K562 (cell line): ENCODE results near the gene USP16. TPM values are rescaled to one million over a fixed set of nuclear protein-coding genes. Genes with fewer than 3 reads are reported as not detected.
A peak's percentile ranks its signal among the peaks of the same experiment; 100 is the strongest.

ENCODE experiments used
- ARHGAP35 ChIP-seq: fragments of 450-650 bp; IDR thresholded peaks from 2 replicates; pipeline ENCODE4 v1.6.1; 2018; ENCODE audit not compliant: partially characterized antibody
- BACH1 ChIP-seq: fragments of 200-800 bp; sonication (Bioruptor generic); IDR thresholded peaks from 2 replicates; pipeline ENCODE4 v1.6.1; 2016; ENCODE audit warnings: missing genetic modification characterization, missing compliant biosample characterization
- ELF4 ChIP-seq: fragments of 450-650 bp; formaldehyde crosslinking; IDR thresholded peaks from 2 replicates; pipeline ENCODE4 v1.4.0; 2022; ENCODE audit warnings: missing genetic modification characterization
- MBD1 ChIP-seq: fragments of 250-450 bp; sonication (Bioruptor Pico); IDR thresholded peaks from 2 replicates; pipeline ENCODE4 v1.8.0; 2022; ENCODE audit warnings: inconsistent platforms
- MTA2 ChIP-seq: fragments of 450-650 bp; IDR thresholded peaks from 2 replicates; pipeline ENCODE4 v1.6.1; 2016; ENCODE audit warnings: low read depth
- MYC ChIP-seq, 2 experiments: fragments of 250-450 bp in 1 of 2; sonication (Bioruptor Pico) in 1 of 2; IDR thresholded peaks; 2 replicates each; pipeline versions ENCODE4 v1.5.1 to v1.6.1; 2012 to 2021; ENCODE audit warnings: low read depth in 2 of 2, borderline replicate concordance in 1 of 2, improper control_type of control experiment in 1 of 2, low read length in 1 of 2, mild to moderate bottlenecking in 1 of 2, moderate library complexity in 1 of 2
- PCBP2 ChIP-seq: fragments of 200-400 bp; formaldehyde crosslinking; IDR thresholded peaks from 2 replicates; pipeline ENCODE4 v1.6.1; 2018; ENCODE audit warnings: low read length, low read depth, mild to moderate bottlenecking, moderate library complexity; ENCODE audit not compliant: poor library complexity, severe bottlenecking
- PHF20 ChIP-seq: fragments of 450-650 bp; IDR thresholded peaks from 2 replicates; pipeline ENCODE4 v1.6.1; 2018; ENCODE audit not compliant: partially characterized antibody
- RUNX1 ChIP-seq: sonication (generic); IDR thresholded peaks from 2 replicates; pipeline ENCODE4 v1.6.1; 2016; ENCODE audit warnings: antibody characterized with exemption, low read depth
- SLC30A9 ChIP-seq: fragments of 250-450 bp; sonication (Bioruptor Pico); IDR thresholded peaks from 2 replicates; pipeline ENCODE4 v1.8.0; 2022; ENCODE audit warnings: mild to moderate bottlenecking, moderate library complexity
- STAT6 ChIP-seq: sonication (generic); formaldehyde crosslinking; IDR thresholded peaks from 2 replicates; pipeline ENCODE4 v1.8.1; 2023; ENCODE audit warnings: mild to moderate bottlenecking, missing genetic modification reagents
- TFAM ChIP-seq: fragments of 250-450 bp; sonication (Bioruptor Pico); conservative IDR thresholded peaks from 2 replicates; pipeline ENCODE4 v1.5.0; 2021; ENCODE audit warnings: mild to moderate bottlenecking, moderate library complexity
- THAP12 ChIP-seq: fragments of 250-450 bp; sonication (Bioruptor Pico); IDR thresholded peaks from 2 replicates; pipeline ENCODE4 v1.9.0; 2021; ENCODE audit warnings: mild to moderate bottlenecking, inconsistent platforms
- ZC3H11A ChIP-seq: IDR thresholded peaks from 2 replicates; pipeline ENCODE4 v1.6.1; 2012; ENCODE audit warnings: low read depth, low read length, improper control_type of control experiment
- ZFP36 ChIP-seq: fragments of 150-350 bp; IDR thresholded peaks from 2 replicates; pipeline ENCODE4 v1.6.1; 2018; ENCODE audit warnings: low read length, low read depth; ENCODE audit not compliant: partially characterized antibody
- ZNF12 ChIP-seq: sonication (generic); formaldehyde crosslinking; IDR thresholded peaks from 2 replicates; pipeline ENCODE4 v1.4.0; 2020; ENCODE audit warnings: mild to moderate bottlenecking, missing genetic modification reagents
- polyA plus RNA-seq, 8 experiments: library from polyadenylated mRNA; depleted of rRNA in 4 of 8; stranded (reverse) in 5 of 8; unstranded in 3 of 8; fragments of >200 nt; fragmentation: Nextera tagmentation in 2 of 8; fragmentation: Illumina TruSeq in 1 of 8; extraction: Ambion mirVana in 2 of 8; extraction: Trizol in 1 of 8; gene quantifications; 2 replicates each; pipeline versions ENCODE4 v1.2.1 to v1.2.3, GENCODE V29; 2011 to 2014; ENCODE audit warnings: inconsistent platforms in 1 of 8, missing spikeins in 1 of 8
- total RNA-seq, 7 experiments: library from RNA; depleted of rRNA in 6 of 7; stranded (reverse); fragments of >200 nt in 6 of 7; fragmentation: Illumina TruSeq in 2 of 7; extraction: Trizol in 2 of 7; gene quantifications; 2 replicates each; pipeline versions ENCODE4 v1.2.1 to v1.2.3, GENCODE V29; 2011 to 2021; ENCODE audit warnings: low replicate concordance in 1 of 7
- TF ChIP-seq, protein P1 (sequence below), 3 experiments: fragments of 200-800 bp in 1 of 3; sonication (Bioruptor generic) in 1 of 3; sonication (generic) in 1 of 3; formaldehyde crosslinking in 1 of 3; IDR thresholded peaks; 2 replicates each; pipeline versions ENCODE4 v1.6.1 to v1.8.0; 2016 to 2022; ENCODE audit warnings: mild to moderate bottlenecking in 2 of 3, missing compliant biosample characterization in 2 of 3, missing genetic modification characterization in 2 of 3, missing genetic modification reagents in 1 of 3

Gene USP16
- total and polyA plus RNA-seq, 9 of the 15 experiments (the other 6 are each of a cell fraction or from before 2014, with no cell fraction given) = 38.4 to 90.9 (median 62.8) TPM

DNA sequence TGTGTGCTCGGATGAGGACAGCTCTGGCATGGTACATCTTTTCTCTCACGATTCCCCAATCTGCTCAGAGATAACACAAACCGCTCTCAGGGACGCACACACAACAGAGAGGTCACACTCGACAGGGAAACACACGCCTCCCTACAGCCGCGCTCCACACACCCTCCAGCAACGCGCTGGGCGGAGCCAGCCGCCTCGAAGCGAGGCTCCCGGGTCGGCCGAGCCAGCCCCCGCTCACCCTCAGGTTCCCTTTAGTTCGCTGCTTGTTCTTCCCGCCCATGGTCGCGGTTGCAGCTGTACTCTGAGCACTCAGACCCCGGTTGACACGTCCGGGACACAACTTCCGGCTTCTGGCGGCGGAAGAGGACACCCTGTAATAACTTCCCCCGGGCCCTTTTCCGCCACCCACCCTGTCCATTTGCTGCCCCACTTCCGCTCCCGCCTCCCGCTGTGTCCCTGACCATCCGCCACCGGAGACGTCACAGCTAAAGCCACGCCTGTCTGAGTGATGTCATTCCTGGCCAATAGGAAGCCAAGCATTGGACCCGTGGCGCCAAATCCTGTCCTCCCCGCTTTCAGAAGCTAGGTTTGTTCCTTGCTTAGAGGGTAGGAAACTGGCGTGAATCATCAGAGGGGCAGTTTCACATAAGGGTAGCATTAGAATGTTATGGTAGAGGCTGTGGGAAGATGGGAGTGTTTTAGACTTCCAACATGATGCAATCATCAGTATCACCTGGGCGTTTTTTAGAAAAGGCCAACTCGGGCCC, 31.8 kb upstream of the USP16 start, which contains the start of gene LTN1 (continued):
- TF ChIP-seq, protein P1, sequence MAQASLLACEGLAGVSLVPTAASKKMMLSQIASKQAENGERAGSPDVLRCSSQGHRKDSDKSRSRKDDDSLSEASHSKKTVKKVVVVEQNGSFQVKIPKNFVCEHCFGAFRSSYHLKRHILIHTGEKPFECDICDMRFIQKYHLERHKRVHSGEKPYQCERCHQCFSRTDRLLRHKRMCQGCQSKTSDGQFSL (CRISPR knock-in tag; IDR thresholded peaks at IDR 0.05) = no peak
- TF ChIP-seq, protein P1 (tag; IDR thresholded peaks at IDR 0.05) = 0 out of 4 replicates have a peak, but pooled peaks of 1 of the 2 experiments have one; percentile 18
- peak; percentile 84 for TF ChIP-seq MYC (IDR thresholded peaks at IDR 0.05; ENCODE audit: low read depth, low read length)
- TF ChIP-seq MYC (CRISPR knock-in tag; IDR thresholded peaks at IDR 0.05; ENCODE audit: borderline replicate concordance, low read depth) = no peak
- no peak for TF ChIP-seq TFAM (CRISPR knock-in tag)
- TF ChIP-seq ELF4 = peak; percentile 90
- no peak; the same call in 1 of the 2 replicates for TF ChIP-seq RUNX1
- peak; percentile 8; the same call in 1 of the 2 replicates for TF ChIP-seq THAP12 (CRISPR knock-in tag)
- TF ChIP-seq ZFP36 = no peak
- TF ChIP-seq PHF20 = peak; percentile 98
- no peak for TF ChIP-seq MTA2
- TF ChIP-seq PCBP2 = no peak
- no peak for TF ChIP-seq SLC30A9 (CRISPR knock-in tag)
- no peak for TF ChIP-seq ARHGAP35
- TF ChIP-seq BACH1 = peak; percentile 67; the same call in 1 of the 2 replicates
- no peak for TF ChIP-seq MBD1
- TF ChIP-seq ZC3H11A = peak; percentile 74; the same call in 1 of the 2 replicates
- no peak for TF ChIP-seq ZNF12 (CRISPR knock-in tag)
- TF ChIP-seq STAT6 (CRISPR knock-in tag) = 0 out of 2 replicates have a peak, but pooled peaks have one; percentile 80
